GM19395 (cell line): ENCODE data around the gene LRRTM4.

Experiments
- ATAC-seq: cut with Tn5 transposase; IDR thresholded peaks from one replicate; pipeline ENCODE4 v1.9.1; 2021; ENCODE audit warnings: mild to moderate bottlenecking, moderate library complexity; ENCODE audit not compliant: unreplicated experiment

Gene LRRTM4

DNA sequence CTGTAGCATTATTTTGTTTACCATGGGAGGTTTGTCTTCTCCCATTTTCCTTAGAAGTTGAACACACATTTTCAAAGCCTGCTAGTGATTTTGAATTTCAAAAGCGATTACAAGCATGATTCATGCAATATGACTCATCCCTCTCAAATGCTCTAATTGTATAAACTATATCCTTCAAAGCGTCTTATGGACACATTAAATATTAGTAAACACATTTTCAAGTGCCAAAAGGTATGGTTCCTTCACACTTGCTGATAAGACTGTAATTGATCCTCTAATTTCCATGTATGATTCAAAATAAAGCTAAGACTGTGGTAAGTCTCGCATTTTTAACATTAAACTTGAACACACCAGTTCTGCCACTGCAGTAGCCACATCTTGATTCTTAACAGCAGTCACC lies 512.9 kb downstream of the LRRTM4 start:
- ATAC-seq: no peak

DNA sequence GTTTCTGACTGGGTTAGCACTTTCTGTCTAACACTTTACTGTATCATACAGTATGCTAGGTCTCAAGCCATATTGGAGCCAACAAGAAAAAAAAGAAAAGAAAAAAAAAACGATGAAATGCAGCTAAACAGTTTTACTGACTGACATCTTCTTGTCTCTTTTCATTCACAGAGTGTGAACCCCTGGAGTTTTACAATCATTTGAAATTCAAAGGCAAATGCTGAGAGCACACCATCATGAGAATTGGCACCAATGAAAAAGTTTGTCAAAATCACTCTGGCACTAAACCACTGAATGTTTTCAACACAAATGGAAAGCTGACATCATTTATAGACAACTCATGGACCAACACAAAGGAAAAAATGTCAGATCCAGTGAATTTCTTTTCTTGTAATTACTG lies 513.3 kb downstream of the LRRTM4 start:
- no peak for ATAC-seq

DNA sequence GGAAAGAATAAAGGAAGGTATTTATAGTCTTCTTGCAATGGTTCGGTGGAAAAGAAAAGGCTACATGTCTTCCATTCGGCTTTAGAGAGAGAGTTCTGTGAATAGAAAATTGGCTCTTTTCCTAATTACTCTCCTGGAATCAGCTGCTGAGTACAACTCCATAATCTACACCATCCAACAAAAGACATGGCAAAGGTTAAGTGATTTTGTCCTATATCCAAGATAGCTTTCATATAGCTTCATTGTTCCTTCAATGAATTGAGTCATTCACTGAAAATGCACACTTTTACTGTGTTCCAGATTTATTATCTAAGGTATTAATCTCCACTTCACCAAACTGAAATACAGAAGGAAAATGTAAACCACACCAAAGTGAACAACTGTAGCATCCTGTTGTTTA lies 514.5 kb downstream of the LRRTM4 start:
- no peak for ATAC-seq

DNA sequence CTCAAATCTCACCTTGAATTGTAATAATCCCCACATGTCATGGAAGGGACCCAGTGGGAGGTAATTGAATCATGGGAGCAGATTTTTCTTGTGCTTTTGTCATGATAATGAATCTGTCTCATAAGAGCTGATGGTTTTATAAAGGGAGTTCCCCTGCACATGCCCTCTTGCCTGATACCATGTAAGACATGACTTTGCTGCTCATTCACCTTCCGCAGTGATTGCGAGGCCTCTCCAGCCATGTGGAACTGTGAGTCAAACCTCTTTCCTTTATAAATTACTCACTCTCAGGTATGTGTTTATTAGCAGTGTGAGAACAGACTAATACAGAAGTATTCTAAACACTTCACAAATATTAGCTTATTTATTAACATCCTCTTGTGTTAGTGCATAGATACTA lies 516.7 kb downstream of the LRRTM4 start:
- ATAC-seq: no peak

DNA sequence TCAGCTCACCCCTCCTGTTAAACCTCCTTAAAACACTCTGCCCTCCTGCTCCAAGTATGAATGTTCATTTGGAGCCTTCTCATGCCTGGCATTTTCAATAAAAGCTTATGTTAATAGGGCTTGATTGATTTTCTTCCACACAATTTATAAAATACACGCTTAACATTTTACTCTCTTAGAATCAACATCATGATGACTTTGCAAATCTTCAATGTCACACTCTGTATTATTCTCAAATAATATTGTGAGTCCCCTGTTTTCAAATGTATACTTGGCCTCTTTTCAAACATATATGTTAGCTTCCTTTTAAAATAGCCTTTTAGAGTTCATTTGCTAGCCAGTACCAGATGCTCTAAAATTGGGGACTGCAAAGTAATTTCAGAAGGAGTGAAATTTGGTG lies 520.3 kb downstream of the LRRTM4 start:
- ATAC-seq: no peak

DNA sequence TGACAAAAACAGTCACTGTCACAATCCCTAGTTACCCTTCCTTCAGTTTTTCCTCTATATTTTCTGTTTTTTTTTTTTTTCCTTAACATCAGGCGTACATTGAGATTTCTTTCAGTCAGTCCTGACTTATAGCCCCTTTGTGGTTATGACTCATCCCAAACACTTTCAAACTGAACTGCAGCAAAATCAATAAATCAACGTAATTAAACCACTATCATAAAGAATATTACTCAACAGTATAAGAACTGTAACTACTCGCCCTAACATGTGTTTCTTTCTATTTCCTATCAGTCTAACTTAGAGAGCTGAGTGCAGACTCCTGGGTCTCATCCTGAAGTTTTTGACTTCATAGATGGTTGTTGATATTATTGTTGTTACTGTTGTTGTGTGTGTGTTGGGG lies 523.5 kb downstream of the LRRTM4 start:
- ATAC-seq: no peak

DNA sequence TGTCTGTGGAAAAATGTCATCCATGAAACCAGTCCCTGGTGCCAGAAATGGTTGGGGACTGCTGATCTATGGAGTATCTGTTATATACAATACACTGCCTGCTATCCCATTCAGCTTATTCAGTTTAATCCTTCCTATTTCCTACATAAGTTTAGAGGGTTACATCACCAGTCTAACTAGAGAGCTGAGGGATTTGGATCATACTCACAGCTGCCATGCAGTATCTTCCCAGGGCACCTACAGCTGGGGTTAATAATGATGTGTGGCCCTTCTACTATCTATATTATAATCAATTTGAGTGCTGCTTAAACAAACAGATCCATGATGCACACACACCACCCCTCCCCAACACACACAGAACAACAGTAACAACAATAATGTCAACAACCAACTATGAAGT lies 524.0 kb downstream of the LRRTM4 start:
- no peak for ATAC-seq

DNA sequence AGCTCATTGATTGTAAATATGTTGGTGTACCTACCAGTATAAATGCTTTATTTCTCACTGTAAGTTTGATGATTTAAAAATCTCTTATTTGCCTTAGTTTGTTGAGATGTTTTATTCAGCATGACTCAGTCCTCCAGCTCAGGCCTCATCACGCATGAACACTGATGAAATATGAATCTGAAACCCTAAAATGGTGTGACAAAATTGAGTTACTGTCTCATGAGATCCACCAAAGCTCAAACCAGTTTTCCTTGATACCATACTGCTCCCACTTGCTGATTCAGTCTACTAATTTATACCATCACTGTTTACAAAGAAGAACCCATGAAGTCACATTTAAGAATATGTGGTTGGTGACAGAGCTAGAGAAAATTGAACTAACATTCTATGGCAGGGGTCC lies 524.9 kb downstream of the LRRTM4 start:
- no peak for ATAC-seq

DNA sequence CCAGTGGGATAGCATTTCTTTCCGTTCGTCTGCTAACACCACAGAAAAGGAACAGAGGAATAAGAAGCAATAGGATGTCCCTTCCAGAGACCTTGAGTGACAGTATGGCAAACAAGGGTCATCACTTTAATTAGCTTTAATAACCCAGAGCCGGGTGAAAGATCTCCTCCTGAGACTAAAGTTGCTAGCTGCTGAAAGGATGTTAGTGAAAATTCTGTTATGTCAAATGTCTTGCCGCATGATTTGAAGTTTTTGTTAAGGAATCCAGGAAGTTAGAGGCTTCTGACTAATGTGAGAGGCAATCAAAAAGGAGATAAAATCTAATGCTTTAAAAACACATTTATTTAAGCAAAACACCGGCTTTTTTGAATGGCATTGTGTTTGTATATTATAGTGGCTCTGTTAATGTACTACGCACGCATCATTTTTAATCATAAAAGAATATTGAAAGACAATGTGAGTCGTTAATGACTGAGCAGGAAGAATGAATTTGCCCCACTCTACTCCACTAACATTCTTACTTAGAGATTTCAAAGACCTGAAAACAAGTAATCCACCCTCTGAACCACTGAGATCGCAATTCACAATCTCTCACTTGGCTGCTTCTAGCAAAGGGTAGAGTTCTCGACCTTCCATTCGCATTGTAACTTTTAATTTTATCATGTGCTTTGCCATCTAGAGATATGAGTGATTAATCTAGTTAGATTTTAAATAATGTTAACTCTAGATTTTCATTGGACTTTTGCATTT lies 536.6 kb downstream of the LRRTM4 start:
- no peak for ATAC-seq

DNA sequence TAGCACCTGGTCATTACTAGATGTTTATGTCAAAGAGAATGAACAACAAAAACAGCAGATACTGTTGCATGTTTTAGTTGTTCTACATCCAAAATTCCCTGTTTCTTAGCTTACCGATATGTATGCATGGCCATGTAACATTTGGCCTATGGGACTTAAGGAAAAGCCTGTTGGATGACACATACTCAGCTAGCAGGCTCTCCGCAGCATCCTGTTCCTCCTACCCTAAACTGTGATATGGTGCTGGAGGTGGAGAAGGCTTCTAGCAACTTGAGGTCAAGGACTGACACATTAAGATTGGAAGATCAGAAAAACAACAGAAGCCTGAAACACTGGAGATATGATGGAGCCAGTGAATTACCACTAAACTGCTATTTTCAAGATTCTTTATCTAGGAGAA lies 537.8 kb downstream of the LRRTM4 start:
- no peak for ATAC-seq

DNA sequence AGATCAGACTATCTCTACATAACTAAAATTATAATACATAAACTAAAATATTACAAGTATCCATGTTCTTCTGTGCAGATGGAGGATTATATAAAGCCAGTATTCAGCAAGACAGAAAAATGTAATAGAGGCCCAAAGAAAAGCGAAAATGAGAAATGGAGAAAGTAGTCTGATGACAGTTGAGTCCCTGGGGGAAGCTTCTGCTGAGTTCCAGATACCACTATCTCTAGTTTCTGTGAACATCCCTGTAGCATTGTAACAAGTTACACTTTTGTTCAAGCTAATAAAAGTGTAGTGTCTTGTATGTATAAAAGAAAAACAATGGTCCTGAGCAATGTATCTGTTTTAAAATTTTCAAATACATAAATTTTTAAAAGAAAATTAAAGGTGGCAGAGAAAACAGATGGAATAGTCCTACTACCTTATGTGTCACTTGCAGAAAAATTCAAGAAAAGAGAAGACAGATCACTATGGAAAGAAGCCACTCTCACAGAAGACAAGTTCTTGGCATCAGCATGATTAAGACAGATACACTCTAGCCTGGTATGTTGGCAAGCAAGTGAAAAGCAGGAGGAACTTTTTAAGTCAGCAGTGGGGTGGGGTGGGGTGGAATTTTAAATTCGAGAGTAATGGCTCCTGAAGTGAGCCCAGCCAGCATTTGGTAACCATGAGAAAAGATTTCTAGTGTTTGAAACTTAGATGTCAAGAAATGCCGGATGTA lies 541.9 kb downstream of the LRRTM4 start:
- ATAC-seq: no peak

DNA sequence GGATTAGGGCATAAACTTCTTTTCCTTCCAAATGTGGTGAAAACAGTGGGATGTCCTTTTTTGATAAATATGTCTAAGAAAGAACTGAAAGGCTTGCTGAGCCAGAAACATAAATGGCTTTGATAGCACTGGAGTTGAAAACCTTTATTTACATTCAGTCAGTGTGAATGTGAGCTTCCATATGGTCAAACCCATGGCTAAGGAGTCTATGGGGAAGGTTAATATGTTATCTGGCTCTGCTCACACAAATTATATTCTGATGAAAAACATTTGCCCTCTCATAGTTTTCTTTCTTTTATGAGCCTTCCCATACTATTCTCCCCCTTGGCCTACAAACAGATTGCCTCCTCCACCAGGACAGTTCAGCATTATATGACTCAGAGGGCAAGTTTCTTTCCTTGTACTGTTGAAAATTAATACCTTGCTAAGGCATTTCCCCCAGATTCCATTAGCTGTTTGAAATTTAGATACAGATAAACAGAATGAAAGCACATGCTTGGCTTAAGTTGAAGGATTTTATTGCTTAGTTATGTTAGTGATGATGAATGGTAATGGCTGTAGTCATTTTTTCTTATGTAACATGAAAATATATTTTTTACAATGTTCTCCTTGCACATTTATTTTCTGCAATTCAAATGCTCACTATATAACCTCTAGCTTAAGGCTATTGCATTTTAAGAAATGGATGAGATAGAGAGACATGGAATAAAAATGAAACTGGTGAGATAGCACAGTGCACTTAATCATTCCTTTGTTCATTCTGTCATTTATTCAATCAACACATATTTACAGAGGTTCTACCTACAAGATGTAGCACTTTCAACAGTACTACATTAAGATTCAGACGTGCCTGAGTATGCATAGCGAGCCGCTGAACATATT lies 544.1 kb downstream of the LRRTM4 start:
- ATAC-seq: no peak

DNA sequence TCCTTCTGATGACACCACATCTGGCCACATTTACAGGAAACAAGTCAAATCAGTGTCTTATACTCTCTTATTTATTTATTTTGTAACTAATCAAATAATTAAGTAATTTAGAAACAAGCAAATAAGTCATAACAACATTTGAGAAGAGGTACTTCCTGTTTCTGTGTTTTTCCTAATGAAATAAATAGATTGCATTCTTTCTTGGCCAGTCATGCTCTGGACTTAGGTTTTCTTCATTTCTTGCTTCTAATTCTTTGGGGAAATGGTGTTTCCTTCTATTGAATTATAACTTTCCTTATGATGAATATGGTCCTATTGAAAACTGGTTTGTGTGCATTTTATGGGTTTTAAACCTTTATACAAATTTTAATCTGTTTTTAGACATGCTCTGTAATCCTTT lies 546.4 kb downstream of the LRRTM4 start:
- no peak for ATAC-seq

DNA sequence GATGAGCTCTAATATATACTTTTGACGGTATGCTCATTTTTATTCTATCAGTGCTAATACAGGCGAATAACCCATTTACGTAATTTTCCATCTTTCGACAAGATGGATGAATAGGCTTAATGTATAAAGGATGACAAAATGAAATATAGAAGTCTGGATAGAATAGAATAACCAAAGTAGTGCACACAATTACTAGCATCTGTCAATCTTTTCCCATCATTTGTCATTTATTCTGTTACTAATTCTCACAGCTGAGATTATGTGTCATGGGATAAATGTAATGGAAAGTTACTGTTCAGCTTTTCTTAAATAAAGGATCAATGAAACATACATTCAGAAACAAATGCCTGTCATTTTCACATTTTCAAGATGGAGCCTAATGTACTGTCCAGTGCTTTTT lies 548.6 kb downstream of the LRRTM4 start:
- ATAC-seq: no peak

DNA sequence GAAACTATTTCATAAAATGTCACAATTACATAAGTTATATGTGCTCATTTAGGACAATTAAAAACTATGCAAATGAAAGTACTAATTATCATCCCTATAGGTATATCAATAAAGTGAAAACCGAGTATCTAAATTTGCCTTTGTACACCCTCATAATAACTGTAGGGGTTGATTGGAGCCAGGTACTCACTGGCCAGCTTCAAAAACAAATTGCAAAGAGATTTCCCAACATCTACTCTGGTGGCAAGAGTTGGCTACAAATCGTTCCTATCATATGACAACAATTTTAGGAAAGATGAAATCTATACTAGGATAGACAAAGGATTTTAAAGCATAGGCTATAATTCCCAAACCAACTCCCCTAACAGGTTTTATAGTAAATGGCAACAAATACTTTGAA lies 556.4 kb downstream of the LRRTM4 start:
- no peak for ATAC-seq

DNA sequence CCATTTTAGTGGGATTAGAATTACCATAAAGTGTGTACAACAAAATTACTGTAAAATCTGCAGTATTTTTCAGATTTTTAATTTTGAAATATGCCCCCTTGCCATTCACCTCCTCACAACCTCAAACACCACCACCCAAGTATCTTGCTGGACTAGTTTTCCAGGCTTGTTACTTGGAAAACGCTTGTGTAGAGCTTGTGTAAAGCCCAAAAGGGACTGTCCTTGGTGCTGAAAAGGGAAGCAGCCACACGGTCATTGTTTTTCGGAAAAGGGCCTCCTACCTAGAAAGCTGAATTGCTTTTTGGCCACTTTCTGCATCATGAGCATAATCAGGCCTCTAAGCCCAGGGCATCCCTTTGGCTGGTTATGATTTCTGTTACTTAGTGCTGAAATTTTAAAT lies 563.4 kb downstream of the LRRTM4 start:
- ATAC-seq: no peak

DNA sequence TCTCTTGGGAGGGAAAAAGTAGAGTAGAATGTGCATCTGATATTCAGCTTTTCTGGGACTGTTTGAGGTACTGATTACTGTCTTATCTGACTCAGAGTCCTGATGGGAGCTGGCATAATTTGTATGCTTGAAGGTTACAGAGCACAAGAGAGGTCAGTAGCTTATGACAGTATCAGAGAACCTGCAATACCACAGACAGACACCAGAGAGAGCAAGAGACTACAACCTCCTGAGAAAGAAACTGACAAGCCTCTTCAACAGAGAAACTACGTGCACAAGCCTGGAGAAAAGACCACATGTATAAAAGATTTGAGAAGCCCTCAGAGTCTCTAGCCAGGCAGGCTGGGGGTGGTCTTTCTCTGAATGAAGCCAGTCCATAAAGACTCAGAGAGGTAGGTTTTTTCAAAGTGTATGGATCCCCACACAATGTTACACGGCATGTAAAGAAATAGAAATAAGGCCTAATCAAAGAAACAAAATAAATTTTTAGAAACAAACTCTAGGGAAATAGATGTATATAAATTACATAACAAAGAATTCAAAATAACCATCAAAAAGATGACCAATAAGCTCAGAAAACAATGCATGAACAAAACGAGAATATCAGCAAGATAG lies 568.3 kb downstream of the LRRTM4 start:
- peak; percentile 84 for ATAC-seq

DNA sequence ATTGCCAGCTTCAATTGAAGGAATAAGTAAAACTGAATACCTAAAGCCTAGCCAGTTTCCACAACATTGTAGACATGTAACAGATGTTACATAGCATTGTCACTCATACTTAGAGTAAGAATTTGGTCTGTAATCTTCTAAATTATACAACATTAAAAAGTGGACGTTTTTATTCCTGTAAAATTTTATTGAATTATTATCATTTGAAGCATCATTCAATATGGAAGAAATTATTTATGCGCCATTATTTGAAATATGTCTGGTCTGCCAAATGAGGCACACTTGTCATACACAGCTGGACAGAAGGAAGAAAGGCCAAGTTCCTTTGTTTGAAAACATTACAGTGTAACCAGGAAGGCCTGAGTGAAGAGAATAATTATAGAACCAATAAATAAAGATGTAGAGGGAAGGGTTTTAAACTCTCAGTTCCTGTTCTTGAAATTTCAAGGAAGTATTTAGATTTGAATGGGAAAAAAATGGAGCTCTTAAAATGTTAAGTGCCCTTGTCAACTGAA lies 575.5 kb downstream of the LRRTM4 start:
- ATAC-seq: no peak

DNA sequence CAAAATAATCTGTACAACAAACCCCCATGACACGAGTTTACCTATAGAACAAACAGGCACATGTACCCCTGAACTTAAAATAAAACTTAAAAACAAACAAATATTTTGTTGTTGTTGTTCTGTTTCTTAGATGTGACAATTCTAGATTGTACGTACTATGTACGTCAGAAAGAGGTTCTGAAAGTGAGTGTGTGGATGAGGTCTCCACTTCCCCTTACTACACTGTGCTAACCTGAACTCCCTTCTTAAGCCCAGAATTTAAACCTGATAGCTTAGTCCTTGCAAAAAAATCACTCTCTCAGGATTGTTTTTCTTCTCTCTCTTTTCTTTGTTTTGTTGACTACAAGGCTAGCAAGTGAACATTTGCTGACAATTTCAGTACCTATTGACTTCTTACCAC lies 581.6 kb downstream of the LRRTM4 start:
- ATAC-seq: no peak

DNA sequence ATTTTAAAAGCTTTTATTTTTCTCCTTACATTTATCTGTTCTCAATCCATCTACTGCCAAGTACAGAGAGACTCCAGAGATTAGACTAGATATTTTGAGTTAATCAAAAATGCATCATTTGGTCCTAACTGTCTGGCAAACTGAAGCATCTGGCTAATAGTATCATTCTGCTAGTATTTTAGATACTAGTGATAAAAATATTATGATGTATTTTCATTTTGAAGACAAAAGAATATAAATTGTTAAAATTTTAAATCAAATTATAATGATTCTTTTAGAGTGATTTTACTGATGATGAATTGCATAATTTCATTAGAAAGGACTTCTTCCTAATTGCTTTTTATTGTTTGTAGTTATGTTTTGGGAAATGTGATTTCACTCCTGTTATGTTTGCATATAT lies 584.0 kb downstream of the LRRTM4 start:
- ATAC-seq: no peak

DNA sequence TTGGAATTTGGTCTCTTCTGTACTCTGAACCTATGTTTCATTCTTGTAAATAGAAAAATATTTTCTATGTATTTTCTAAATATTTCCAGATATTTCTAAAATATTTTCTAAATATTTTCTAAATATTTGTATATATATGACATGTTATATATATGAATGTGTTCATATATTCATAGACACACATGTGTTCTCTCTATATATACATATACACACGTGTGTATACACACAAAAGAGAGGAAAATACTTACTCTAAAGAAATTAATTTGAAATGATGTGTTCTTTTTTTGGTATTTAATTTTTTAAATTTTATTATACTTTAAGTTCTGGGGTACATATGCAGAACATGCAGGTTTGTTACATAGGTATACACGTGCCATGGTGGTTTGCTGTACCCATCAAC lies 589.6 kb downstream of the LRRTM4 start:
- no peak for ATAC-seq
